Adrenal gland (tissue), 12 donors: ENCODE data around the gene SCARF2. TPM values are rescaled to one million over a fixed set of nuclear protein-coding genes. Genes with fewer than 3 reads are reported as not detected.

Experiments
- DNase-seq, 7 donors: peaks; one replicate each; pipeline ENCODE4 v3.0.0-alpha.2; 2019 to 2020
- H3K27ac ChIP-seq, 5 donors: fragments of 200-600 bp; sonication (generic) in 4 of 5; 1 replicate in 3 of 5; 2 replicates in 2 of 5; pipeline versions ENCODE4 v1.5.1 to v1.8.0; 2016 to 2020; ENCODE audit warnings: mild to moderate bottlenecking in 1 of 5
- H3K27me3 ChIP-seq: fragments of 200-600 bp; 2 replicates; pipeline ENCODE4 v1.8.0; 2021
- H3K36me3 ChIP-seq, 2 donors: fragments of 200-600 bp; replicated peaks in 1 of 2; 1 replicate in 1 of 2; 2 replicates in 1 of 2; pipeline versions ENCODE4 v1.5.1 to v1.8.0; 2018 to 2022
- H3K4me1 ChIP-seq, 2 donors: fragments of 200-600 bp; replicated peaks in 1 of 2; 1 replicate in 1 of 2; 2 replicates in 1 of 2; pipeline versions ENCODE4 v1.5.1 to v1.8.0; 2018 to 2021
- H3K4me3 ChIP-seq, 4 donors: fragments of 200-600 bp; sonication (generic) in 3 of 4; one replicate each; pipeline ENCODE4 v1.5.1; 2016 to 2018
- H3K9me3 ChIP-seq, 3 donors: fragments of 200-600 bp; sonication (generic) in 1 of 3; replicated peaks in 1 of 3; 1 replicate in 2 of 3; 2 replicates in 1 of 3; pipeline versions ENCODE4 v1.5.1 to v1.8.0; 2016 to 2021
- CTCF ChIP-seq, 6 experiments: fragments of 450-650 bp in 4 of 6; fragments of 200-600 bp in 2 of 6; sonication (generic) in 1 of 6; IDR thresholded peaks; 1 replicate in 5 of 6; 2 replicates in 1 of 6; pipeline versions ENCODE4 v1.5.1 to v1.8.0; 2016 to 2021; ENCODE audit warnings: antibody characterized with exemption in 6 of 6, mild to moderate bottlenecking in 2 of 6, moderate library complexity in 1 of 6
- POLR2A ChIP-seq, 2 donors: fragments of 450-650 bp; IDR thresholded peaks; one replicate each; pipeline ENCODE4 v1.6.1; 2017; ENCODE audit warnings: antibody characterized with exemption in 2 of 2, mild to moderate bottlenecking in 2 of 2, moderate library complexity in 1 of 2
- WGBS, 4 donors: extraction: QIAGEN DNeasy Blood & Tissue Kit in 2 of 4; methylation state at CpG; one replicate each; pipeline versions ENCODE4 v1.1.5 to v1.1.7; 2013 to 2017; 5-methylcytosine and 5-hydroxymethylcytosine counted together
- intact Hi-C, 2 donors: fragments of 100-400 bp; cut with DNase I; formaldehyde crosslinking; loops; one replicate each; pipeline versions ENCODE4 v1.14.1 to v1.15.0; 2022 to 2023
- polyA plus RNA-seq, 3 donors: library from polyadenylated mRNA; stranded (reverse); fragments of 200-250 nt in 2 of 3; fragments of 350-450 nt in 1 of 3; fragmentation: Illumina TruSeq in 1 of 3; extraction: RNeasy Lipid Tissue Mini Kit (QIAGEN cat#74804) in 1 of 3; gene quantifications; one replicate each; pipeline ENCODE4 v1.2.3, GENCODE V29; 2013 to 2014
- total RNA-seq, 9 donors: library from RNA; depleted of rRNA in 4 of 9; stranded (reverse); fragments of >200 nt in 4 of 9; fragments of 120-200 nt in 1 of 9; fragmentation: NEBNext Ultra II Directional in 1 of 9; extraction: Animal tissue kit (Norgen Biotek cat#: 25700) in 1 of 9; gene quantifications; one replicate each; pipeline versions ENCODE4 v1.1.0 to v1.2.4, GENCODE V29; 2013 to 2023
- donor health status: healthy with polysubstance abuse.
- donor health status: Bipolar disorder and iron deficiency.
- donor health status: DM: yes; HTN: yes; CAD: no.
- donor health status: DM: no; HTN: no; CAD: no.
- donor health status: DM: no; HTN: no; CAD: no.
- donor health status: DM: yes; HTN: yes; CAD: no.

Gene SCARF2
- total and polyA plus RNA-seq, 12 donors, result 0.92 to 45.3 (median 7.4) TPM

- no peaks in the 10 kb centered on the region for H3K9me3 ChIP-seq
- TF ChIP-seq CTCF (IDR thresholded peaks at IDR 0.05), result no peak
- no peak for TF ChIP-seq POLR2A (IDR thresholded peaks at IDR 0.05)
- intact Hi-C loops, result loop anchor here in 1 of 2 donors (10.0 kb wide), 1 partner anchor 45 kb away; no protein-coding TSS in a partner anchor
- WGBS, 4 donors, result 88 to 100% (median 95%) methylated on average over 1 to 5 of the region's 5 CpGs
- no peak overlapping the region for H3K4me3 ChIP-seq
- peaks cover 19% of the 10 kb centered on the region for H3K27me3 ChIP-seq
- DNase-seq, result no peak
- H3K27ac ChIP-seq, result no peak overlapping the region
- peaks cover 5 to 18% of the 10 kb centered on the region in 2 donors for H3K4me1 ChIP-seq
- H3K36me3 ChIP-seq, result peaks cover 0 to 10% of the 10 kb centered on the region in 2 donors
These were observed 2.4 kb upstream of the SCARF2 start for GRCh38 chr22:20439928-20440575.

- H3K27me3 ChIP-seq, result peaks cover 24% of the 10 kb centered on the region
- intact Hi-C loops, result loop anchor here in 1 of 2 donors (10.0 kb wide), 1 partner anchor 45 kb away; no protein-coding TSS in a partner anchor
- DNase-seq, result no peak
- no peaks in the 10 kb centered on the region for H3K9me3 ChIP-seq
- no peak for TF ChIP-seq CTCF (IDR thresholded peaks at IDR 0.05)
- no peak for TF ChIP-seq POLR2A (IDR thresholded peaks at IDR 0.05)
- peaks cover 0 to 5% of the 10 kb centered on the region in 2 donors for H3K36me3 ChIP-seq
- H3K4me3 ChIP-seq, result no peak overlapping the region
- peak overlapping the region in 1 of 5 donors; percentile 93 for H3K27ac ChIP-seq
- WGBS, 4 donors, result 94 to 99% (median 96%) methylated on average over 4 of the region's 4 CpGs
- peaks cover 5 to 18% of the 10 kb centered on the region in 2 donors for H3K4me1 ChIP-seq
These were observed 1.9 kb upstream of the SCARF2 start for GRCh38 chr22:20439556-20439927.

- Histone ChIP-seq H3K4me3 (peak overlapping the region in 1 of 4 donors; percentile 60), H3K4me1 (peaks cover 5 to 18% of the 10 kb centered on the region in 2 donors), H3K27me3 (peaks cover 26% of the 10 kb centered on the region), H3K36me3 (no peaks in the 10 kb centered on the region), H3K27ac (peak overlapping the region in 1 of 5 donors; percentile 93), H3K9me3 (no peaks in the 10 kb centered on the region)
- 36 to 87% (median 67%) methylated on average over 9 to 13 of the region's 13 CpGs for WGBS, 4 donors
- intact Hi-C loops, result loop anchor here in 1 of 2 donors (10.0 kb wide), 1 partner anchor 46 kb away; no protein-coding TSS in a partner anchor
- no peak for TF ChIP-seq POLR2A (IDR thresholded peaks at IDR 0.05)
- TF ChIP-seq CTCF (IDR thresholded peaks at IDR 0.05), result no peak
- no peak for DNase-seq
These were observed 1.3 kb upstream of the SCARF2 start for GRCh38 chr22:20438678-20439492.

- DNase-seq, result no peak
- TF ChIP-seq POLR2A (IDR thresholded peaks at IDR 0.05), result no peak
- H3K9me3 ChIP-seq, result no peaks in the 10 kb centered on the region
- intact Hi-C loops, result loop anchor here in 1 of 2 donors (10.0 kb wide), 1 partner anchor 46 kb away; no protein-coding TSS in a partner anchor
- H3K36me3 ChIP-seq, result no peaks in the 10 kb centered on the region
- H3K27ac ChIP-seq, result peak overlapping the region in 2 of 5 donors; percentile 54 to 93
- H3K4me1 ChIP-seq, result peaks cover 5 to 18% of the 10 kb centered on the region in 2 donors
- 32 to 47% (median 44%) methylated on average over 6 of the region's 6 CpGs for WGBS, 4 donors
- H3K27me3 ChIP-seq, result peaks cover 26% of the 10 kb centered on the region
- peak overlapping the region in 1 of 4 donors; percentile 60 for H3K4me3 ChIP-seq
These were observed 727 bp upstream of the SCARF2 start for GRCh38 chr22:20438427-20438677.
